Nephron (organoid): ENCODE results near the gene BAG2.

Experiments used
- H3K27ac Mint-ChIP-seq, 3 experiments: 2 replicates each; pipeline ENCODE4 v1.8.0; 2020; ENCODE audit warnings: mixed read lengths in 3 of 3, mild to moderate bottlenecking in 2 of 3, moderate library complexity in 1 of 3
- H3K27me3 Mint-ChIP-seq: 2 replicates; pipeline ENCODE4 v1.8.0; 2021; ENCODE audit warnings: low read depth, mild to moderate bottlenecking, moderate library complexity, mixed read lengths
- H3K36me3 Mint-ChIP-seq: 2 replicates; pipeline ENCODE4 v1.8.0; 2020; ENCODE audit warnings: low read depth, mixed read lengths
- H3K4me1 Mint-ChIP-seq: 2 replicates; pipeline ENCODE4 v1.8.0; 2020; ENCODE audit warnings: mixed read lengths
- H3K4me3 Mint-ChIP-seq, 3 experiments: 2 replicates each; pipeline ENCODE4 v1.8.0; 2020; ENCODE audit warnings: mild to moderate bottlenecking in 3 of 3, mixed read lengths in 3 of 3, moderate library complexity in 2 of 3
- H3K9me3 Mint-ChIP-seq: 2 replicates; pipeline ENCODE4 v1.8.0; 2020; ENCODE audit warnings: mixed read lengths
- TF ChIP-seq, protein P1 (sequence below), 3 experiments: fragments of 200-600 bp; sonication (generic); IDR thresholded peaks; one replicate each; pipeline ENCODE4 v1.5.0; 2021; ENCODE audit warnings: antibody characterized with exemption in 3 of 3; ENCODE audit not compliant: unreplicated experiment in 3 of 3

The BAG2 gene

GRCh38 chr6:57220083-57220703, 48.1 kb downstream of the BAG2 start:
- H3K27ac Mint-ChIP-seq, result peak overlapping the region in 1 of 3 experiments; percentile 38
- no peaks in the 10 kb centered on the region for H3K27me3 Mint-ChIP-seq
- H3K4me3 Mint-ChIP-seq, result peak overlapping the region; percentile 74 to 87 (median 87)
- H3K9me3 Mint-ChIP-seq, result peaks cover 34% of the 10 kb centered on the region
- H3K4me1 Mint-ChIP-seq, result peaks cover 38% of the 10 kb centered on the region
- TF ChIP-seq, protein P1, sequence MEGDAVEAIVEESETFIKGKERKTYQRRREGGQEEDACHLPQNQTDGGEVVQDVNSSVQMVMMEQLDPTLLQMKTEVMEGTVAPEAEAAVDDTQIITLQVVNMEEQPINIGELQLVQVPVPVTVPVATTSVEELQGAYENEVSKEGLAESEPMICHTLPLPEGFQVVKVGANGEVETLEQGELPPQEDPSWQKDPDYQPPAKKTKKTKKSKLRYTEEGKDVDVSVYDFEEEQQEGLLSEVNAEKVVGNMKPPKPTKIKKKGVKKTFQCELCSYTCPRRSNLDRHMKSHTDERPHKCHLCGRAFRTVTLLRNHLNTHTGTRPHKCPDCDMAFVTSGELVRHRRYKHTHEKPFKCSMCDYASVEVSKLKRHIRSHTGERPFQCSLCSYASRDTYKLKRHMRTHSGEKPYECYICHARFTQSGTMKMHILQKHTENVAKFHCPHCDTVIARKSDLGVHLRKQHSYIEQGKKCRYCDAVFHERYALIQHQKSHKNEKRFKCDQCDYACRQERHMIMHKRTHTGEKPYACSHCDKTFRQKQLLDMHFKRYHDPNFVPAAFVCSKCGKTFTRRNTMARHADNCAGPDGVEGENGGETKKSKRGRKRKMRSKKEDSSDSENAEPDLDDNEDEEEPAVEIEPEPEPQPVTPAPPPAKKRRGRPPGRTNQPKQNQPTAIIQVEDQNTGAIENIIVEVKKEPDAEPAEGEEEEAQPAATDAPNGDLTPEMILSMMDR (IDR thresholded peaks at IDR 0.05; ENCODE audit: unreplicated experiment in 3 of 3), result no peak
- H3K36me3 Mint-ChIP-seq, result peaks cover 46% of the 10 kb centered on the region

DNA sequence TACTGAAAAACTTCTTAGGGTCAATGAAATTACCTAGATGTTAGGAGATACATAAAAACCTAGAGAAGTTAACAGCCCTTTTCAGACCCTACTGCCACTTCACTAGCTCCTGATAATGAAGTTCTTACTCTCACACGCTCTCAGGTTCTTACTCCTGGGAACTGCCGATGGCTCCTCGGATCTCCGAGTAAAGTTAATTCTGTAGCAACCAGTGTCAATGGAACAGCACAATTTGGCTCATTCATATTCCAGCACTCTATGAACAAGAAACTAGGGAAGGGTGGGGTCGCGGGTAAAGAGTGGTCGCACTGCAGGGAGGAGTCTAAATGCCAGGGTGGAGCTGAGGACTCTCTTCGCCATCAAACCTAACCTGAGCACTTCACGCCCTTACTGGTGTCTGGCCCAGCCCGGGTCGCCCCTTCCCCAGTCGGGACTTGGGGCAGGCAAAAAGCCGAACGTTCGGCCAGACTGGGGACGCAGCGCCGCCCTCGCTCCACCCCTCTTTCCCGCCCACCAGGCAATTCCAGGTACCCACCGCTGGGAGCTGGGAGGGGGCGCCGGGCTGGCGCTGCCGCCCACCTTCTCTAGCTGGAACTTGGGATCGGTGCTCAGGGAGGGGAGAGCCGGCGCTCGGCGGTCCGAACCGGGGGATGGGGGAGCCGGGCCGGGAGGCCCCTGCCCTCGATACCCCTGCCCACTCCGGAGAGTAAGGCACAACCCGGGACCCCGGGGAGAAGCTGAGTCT, 49.2 kb downstream of the BAG2 start:
- Mint-ChIP-seq H3K9me3 (peaks cover 29% of the 10 kb centered on the region), H3K27ac (peak overlapping the region; percentile 88 to 98 (median 95)), H3K36me3 (peaks cover 38% of the 10 kb centered on the region), H3K4me1 (peaks cover 40% of the 10 kb centered on the region), H3K27me3 (no peaks in the 10 kb centered on the region), H3K4me3 (peak overlapping the region; percentile 86 to 99 (median 97))
- TF ChIP-seq, protein P1 (IDR thresholded peaks at IDR 0.05; ENCODE audit: unreplicated experiment in 3 of 3), result peak; percentile 40 to 52 (median 52)

- no peaks in the 10 kb centered on the region for H3K27me3 Mint-ChIP-seq
- peaks cover 40% of the 10 kb centered on the region for H3K4me1 Mint-ChIP-seq
- H3K36me3 Mint-ChIP-seq, result peaks cover 30% of the 10 kb centered on the region
- TF ChIP-seq, protein P1 (IDR thresholded peaks at IDR 0.05; ENCODE audit: unreplicated experiment in 3 of 3), result no peak
- peaks cover 25% of the 10 kb centered on the region for H3K9me3 Mint-ChIP-seq
- peak within 1 kb of the TSS; percentile 96 to 98 (median 97) for H3K27ac Mint-ChIP-seq
- H3K4me3 Mint-ChIP-seq, result peak within 1 kb of the TSS; percentile 96 to 99 (median 97)
These were observed 50.0 kb downstream of the BAG2 start, which contains the start of gene RAB23 for GRCh38 chr6:57221936-57222742. RAB23 (minus strand) TSS chr6:57222307; CDS start chr6:57210380, 11,927 bp downstream.

DNA sequence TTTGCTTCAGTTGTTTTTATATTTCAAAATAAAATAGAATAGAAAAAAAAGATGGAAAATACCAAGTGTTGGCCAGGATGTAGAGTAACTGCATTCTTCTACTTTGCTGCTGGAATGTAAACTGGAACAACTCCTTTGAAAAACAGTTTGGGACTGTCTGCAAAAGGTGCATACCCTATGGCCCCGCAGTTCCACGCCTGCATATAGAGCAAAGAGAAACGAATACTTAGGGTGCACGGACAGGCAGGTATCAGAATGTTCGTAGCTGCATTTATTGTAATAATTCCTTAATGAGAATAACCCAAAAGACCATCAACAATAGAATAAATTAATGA, 50.6 kb downstream of the BAG2 start:
- Mint-ChIP-seq H3K27ac (peak overlapping the region; percentile 96 to 98 (median 97)), H3K27me3 (no peaks in the 10 kb centered on the region), H3K4me1 (peaks cover 40% of the 10 kb centered on the region), H3K4me3 (peak overlapping the region; percentile 96 to 99 (median 97)), H3K9me3 (peaks cover 22% of the 10 kb centered on the region), H3K36me3 (peaks cover 26% of the 10 kb centered on the region)
- TF ChIP-seq, protein P1 (IDR thresholded peaks at IDR 0.05; ENCODE audit: unreplicated experiment in 3 of 3), result no peak

DNA sequence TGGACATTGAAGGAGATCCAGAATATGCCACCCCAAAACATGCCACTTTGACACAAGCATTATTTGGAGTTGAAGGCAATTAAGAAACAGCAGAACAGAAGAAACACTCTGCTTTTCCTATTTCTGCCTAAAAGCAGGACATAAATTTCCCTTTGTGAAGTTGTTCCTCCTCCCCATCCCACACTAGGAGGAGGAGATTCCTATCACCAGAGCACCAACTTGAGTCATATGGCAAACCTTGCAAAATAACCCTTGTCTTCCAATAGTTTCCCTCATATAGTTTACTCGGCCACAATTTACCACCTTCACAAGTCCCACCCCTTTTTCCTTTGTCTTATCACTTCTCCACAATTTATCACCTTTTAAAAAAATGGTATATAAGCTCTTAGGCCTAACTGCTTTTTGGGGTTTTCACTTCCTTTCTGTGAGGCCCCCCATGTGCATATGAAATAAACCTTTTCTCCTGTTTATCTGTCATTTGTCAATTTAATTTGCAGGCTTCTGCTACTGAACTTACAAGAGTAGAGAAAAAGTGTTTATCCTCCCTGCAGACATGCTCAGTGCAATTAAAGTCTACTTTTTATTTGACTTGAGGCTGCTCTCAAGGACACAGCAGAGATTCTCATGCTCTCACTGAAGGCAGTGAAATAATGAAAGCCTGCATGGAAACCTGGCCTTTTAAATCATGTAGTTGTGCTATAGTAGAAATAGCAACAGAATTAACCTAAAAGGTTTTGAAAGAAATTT, 52.8 kb downstream of the BAG2 start:
- peaks cover 29% of the 10 kb centered on the region for H3K4me1 Mint-ChIP-seq
- H3K27ac Mint-ChIP-seq, result peak overlapping the region; percentile 53 to 98 (median 79)
- peaks cover 8% of the 10 kb centered on the region for H3K9me3 Mint-ChIP-seq
- H3K4me3 Mint-ChIP-seq, result peak overlapping the region; percentile 11 to 37 (median 12)
- H3K36me3 Mint-ChIP-seq, result peaks cover 6% of the 10 kb centered on the region
- no peaks in the 10 kb centered on the region for H3K27me3 Mint-ChIP-seq
- TF ChIP-seq, protein P1 (IDR thresholded peaks at IDR 0.05; ENCODE audit: unreplicated experiment in 3 of 3), result no peak
